ENCODE results near the gene TRMO. TPM values are rescaled to one million over a fixed set of nuclear protein-coding genes. Genes with fewer than 3 reads are reported as not detected.

The TRMO gene
- total and polyA plus RNA-seq, 2 of the 13 experiments (the other 11 are each of a cell fraction or from before 2014, with no cell fraction given) = 8.7 to 18.6 TPM

DNA sequence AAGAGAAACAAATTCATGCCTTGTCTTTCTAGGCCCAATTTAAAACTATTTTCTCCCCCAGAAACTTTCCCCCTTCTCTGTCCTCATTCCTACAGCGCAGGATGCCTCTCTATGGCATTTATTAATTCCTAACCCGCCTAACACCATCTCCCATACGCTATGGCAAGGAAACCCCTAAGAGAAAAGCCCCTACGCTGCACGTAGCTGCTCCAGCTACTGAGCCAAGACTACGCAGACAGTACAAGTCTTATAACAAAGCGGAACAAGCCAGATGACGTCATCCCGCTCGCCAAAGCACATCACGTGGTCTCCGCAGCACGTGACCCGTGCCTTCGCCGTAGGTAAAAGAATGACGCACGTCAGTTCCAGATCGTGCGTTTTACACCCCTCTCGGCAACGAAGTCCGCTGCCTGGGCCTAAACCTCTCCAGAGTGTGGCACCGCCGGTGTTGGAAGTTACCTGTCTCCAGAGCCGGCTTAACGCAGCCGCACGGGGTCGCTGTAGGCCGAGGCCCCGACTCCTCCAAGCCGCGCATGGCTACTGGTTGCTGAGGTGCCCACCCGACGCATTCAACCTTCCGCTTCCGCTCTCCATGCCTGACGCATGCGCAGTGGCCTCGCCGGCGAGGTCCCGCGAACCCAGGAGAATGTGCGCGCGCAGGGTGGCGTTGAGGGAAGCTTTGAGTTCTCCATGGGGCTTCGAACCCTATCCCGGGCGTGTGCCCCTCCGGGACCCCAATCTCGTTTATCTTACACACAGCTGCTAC, at the start of gene TRMO (continued):
- TF ChIP-seq, protein P1, sequence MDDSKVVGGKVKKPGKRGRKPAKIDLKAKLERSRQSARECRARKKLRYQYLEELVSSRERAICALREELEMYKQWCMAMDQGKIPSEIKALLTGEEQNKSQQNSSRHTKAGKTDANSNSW (CRISPR knock-in tag; IDR thresholded peaks at IDR 0.05; ENCODE audit: borderline replicate concordance) = peak; percentile 100
- peak; percentile 55; the same call in 1 of the 2 replicates for TF ChIP-seq FOXJ3 (CRISPR knock-in tag; IDR thresholded peaks at IDR 0.05; ENCODE audit: borderline replicate concordance)
- TF ChIP-seq CAMTA2 (CRISPR knock-in tag; IDR thresholded peaks at IDR 0.05; ENCODE audit: borderline replicate concordance) = 0 out of 2 replicates have a peak, but pooled peaks have one; percentile 71
- TF ChIP-seq, protein P2, sequence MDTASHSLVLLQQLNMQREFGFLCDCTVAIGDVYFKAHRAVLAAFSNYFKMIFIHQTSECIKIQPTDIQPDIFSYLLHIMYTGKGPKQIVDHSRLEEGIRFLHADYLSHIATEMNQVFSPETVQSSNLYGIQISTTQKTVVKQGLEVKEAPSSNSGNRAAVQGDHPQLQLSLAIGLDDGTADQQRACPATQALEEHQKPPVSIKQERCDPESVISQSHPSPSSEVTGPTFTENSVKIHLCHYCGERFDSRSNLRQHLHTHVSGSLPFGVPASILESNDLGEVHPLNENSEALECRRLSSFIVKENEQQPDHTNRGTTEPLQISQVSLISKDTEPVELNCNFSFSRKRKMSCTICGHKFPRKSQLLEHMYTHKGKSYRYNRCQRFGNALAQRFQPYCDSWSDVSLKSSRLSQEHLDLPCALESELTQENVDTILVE (CRISPR knock-in tag; IDR thresholded peaks at IDR 0.05) = peak; percentile 78; the same call in 1 of the 2 replicates
- TF ChIP-seq ZSCAN30 (CRISPR knock-in tag; IDR thresholded peaks at IDR 0.05) = no peak
- peak; percentile 96 for TF ChIP-seq MIER3 (CRISPR knock-in tag; IDR thresholded peaks at IDR 0.05; ENCODE audit: borderline replicate concordance)
- TF ChIP-seq RARA (CRISPR knock-in tag; IDR thresholded peaks at IDR 0.05) = peak; percentile 59
- TF ChIP-seq SCMH1 (CRISPR knock-in tag; IDR thresholded peaks at IDR 0.05; ENCODE audit: borderline replicate concordance) = no peak
- no peak for TF ChIP-seq SMARCE1 (IDR thresholded peaks at IDR 0.05; ENCODE audit: borderline replicate concordance)
- no peak; the same call in 1 of the 2 replicates for TF ChIP-seq PAF1 (CRISPR knock-in tag; IDR thresholded peaks at IDR 0.05)
- no peak for TF ChIP-seq HOXA9 (CRISPR knock-in tag; IDR thresholded peaks at IDR 0.05; ENCODE audit: borderline replicate concordance)
- TF ChIP-seq, protein P3, sequence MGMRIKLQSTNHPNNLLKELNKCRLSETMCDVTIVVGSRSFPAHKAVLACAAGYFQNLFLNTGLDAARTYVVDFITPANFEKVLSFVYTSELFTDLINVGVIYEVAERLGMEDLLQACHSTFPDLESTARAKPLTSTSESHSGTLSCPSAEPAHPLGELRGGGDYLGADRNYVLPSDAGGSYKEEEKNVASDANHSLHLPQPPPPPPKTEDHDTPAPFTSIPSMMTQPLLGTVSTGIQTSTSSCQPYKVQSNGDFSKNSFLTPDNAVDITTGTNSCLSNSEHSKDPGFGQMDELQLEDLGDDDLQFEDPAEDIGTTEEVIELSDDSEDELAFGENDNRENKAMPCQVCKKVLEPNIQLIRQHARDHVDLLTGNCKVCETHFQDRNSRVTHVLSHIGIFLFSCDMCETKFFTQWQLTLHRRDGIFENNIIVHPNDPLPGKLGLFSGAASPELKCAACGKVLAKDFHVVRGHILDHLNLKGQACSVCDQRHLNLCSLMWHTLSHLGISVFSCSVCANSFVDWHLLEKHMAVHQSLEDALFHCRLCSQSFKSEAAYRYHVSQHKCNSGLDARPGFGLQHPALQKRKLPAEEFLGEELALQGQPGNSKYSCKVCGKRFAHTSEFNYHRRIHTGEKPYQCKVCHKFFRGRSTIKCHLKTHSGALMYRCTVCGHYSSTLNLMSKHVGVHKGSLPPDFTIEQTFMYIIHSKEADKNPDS (CRISPR knock-in tag; IDR thresholded peaks at IDR 0.05) = no peak
- TF ChIP-seq, protein P4, sequence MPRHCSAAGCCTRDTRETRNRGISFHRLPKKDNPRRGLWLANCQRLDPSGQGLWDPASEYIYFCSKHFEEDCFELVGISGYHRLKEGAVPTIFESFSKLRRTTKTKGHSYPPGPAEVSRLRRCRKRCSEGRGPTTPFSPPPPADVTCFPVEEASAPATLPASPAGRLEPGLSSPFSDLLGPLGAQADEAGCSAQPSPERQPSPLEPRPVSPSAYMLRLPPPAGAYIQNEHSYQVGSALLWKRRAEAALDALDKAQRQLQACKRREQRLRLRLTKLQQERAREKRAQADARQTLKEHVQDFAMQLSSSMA (CRISPR knock-in tag; IDR thresholded peaks at IDR 0.05) = peak; percentile 95
- TF ChIP-seq RFX5 (IDR thresholded peaks at IDR 0.05; ENCODE audit: low read depth, low read length) = no peak; the same call in 1 of the 2 replicates
- no peak; the same call in none of the 2 replicates for TF ChIP-seq ZSCAN29 (CRISPR knock-in tag; conservative IDR thresholded peaks at IDR 0.05)
- TF ChIP-seq NCOA5 (CRISPR knock-in tag; IDR thresholded peaks at IDR 0.05) = no peak
- TF ChIP-seq, protein P5, sequence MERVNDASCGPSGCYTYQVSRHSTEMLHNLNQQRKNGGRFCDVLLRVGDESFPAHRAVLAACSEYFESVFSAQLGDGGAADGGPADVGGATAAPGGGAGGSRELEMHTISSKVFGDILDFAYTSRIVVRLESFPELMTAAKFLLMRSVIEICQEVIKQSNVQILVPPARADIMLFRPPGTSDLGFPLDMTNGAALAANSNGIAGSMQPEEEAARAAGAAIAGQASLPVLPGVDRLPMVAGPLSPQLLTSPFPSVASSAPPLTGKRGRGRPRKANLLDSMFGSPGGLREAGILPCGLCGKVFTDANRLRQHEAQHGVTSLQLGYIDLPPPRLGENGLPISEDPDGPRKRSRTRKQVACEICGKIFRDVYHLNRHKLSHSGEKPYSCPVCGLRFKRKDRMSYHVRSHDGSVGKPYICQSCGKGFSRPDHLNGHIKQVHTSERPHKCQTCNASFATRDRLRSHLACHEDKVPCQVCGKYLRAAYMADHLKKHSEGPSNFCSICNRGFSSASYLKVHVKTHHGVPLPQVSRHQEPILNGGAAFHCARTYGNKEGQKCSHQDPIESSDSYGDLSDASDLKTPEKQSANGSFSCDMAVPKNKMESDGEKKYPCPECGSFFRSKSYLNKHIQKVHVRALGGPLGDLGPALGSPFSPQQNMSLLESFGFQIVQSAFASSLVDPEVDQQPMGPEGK (CRISPR knock-in tag; IDR thresholded peaks at IDR 0.05) = peak; percentile 24; the same call in 1 of the 2 replicates
- TF ChIP-seq, protein P6, sequence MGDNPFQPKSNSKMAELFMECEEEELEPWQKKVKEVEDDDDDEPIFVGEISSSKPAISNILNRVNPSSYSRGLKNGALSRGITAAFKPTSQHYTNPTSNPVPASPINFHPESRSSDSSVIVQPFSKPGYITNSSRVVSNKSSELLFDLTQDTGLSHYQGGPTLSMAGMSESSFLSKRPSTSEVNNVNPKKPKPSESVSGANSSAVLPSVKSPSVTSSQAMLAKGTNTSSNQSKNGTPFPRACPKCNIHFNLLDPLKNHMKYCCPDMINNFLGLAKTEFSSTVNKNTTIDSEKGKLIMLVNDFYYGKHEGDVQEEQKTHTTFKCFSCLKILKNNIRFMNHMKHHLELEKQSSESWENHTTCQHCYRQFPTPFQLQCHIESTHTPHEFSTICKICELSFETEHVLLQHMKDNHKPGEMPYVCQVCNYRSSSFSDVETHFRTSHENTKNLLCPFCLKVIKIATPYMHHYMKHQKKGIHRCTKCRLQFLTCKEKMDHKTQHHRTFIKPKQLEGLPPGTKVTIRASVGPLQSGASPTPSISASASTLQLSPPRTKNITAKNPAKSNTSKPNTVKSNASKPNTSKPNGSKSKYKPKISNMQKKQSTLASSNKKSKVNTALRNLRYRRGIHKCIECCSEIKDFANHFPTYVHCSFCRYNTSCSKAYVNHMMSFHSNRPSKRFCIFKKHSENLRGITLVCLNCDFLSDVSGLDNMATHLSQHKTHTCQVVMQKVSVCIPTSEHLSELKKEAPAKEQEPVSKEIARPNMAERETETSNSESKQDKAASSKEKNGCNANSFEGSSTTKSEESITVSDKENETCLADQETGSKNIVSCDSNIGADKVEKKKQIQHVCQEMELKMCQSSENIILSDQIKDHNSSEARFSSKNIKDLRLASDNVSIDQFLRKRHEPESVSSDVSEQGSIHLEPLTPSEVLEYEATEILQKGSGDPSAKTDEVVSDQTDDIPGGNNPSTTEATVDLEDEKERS (CRISPR knock-in tag; IDR thresholded peaks at IDR 0.05) = no peak
- no peak for TF ChIP-seq CEBPB (IDR thresholded peaks at IDR 0.05; ENCODE audit: borderline replicate concordance, low read depth, low read length)
